NCI-H1417 treated with DMSO at 0.1 percent for 48 hours (cell line): ENCODE data around the gene SHISA5.
"Not testable (repeated sequence)": the region's sequence is repeated elsewhere in the genome, so short reads cannot be mapped to it uniquely, and the experiment has no call there.

Experiments
- DNase-seq: peaks from one replicate; lab custom pipeline; 2025; lab: John Stamatoyannopoulos, UW

Gene SHISA5

DNA sequence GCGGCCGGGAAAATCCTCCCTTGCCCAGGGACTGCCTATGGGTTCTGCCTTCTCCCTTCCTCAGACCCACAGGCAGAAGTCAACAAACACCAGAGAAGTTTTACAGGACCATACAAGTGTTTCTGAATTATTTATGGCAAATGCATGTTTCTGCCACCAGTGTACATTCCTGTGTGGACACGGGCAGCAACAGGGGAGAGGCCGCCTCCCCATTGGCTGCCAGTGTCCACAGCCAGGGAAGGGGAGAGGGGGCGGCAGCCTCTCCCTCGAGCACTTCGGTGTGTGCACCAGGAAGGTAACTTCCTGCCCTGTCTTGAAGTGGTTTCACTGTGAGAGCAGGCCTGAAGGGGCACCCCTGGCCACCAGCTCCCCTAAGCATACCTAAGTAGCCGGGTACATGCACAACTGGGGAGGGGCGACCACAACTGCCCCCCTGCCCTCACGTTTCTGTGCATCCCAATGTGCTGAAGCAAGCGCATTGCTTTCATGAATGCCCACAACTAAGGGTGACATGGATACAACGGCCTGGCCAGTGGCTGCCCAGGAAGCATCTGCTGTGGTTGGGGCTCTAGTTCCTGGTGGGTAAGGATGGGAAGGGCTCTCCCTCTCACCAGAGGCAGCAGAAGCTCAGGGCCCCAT is 14.8 kb upstream of the SHISA5 start:
- no peak for DNase-seq

GRCh38 chr3:48518069-48518468 is 14.1 kb upstream of the SHISA5 start:
- DNase-seq = no peak

DNA sequence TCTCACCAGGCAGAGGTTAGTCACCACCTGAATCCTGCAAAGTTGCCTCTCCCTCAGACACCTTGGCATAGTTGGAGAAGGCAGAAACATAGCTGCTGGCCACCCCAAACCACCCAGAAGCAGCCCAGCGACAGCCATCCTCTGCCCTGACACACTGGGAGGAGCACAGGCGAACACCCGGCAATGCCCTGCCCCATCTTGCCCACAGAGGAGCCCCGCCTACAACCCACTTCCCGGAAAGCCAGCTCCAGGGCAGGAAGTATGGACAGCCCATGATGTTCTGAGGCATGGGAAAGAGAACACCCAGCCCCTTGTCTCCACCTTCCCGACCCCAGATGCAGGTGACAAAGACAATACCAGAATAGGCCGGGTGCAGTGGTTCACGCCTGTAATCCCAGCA is 12.6 kb upstream of the SHISA5 start:
- DNase-seq = no peak

DNA sequence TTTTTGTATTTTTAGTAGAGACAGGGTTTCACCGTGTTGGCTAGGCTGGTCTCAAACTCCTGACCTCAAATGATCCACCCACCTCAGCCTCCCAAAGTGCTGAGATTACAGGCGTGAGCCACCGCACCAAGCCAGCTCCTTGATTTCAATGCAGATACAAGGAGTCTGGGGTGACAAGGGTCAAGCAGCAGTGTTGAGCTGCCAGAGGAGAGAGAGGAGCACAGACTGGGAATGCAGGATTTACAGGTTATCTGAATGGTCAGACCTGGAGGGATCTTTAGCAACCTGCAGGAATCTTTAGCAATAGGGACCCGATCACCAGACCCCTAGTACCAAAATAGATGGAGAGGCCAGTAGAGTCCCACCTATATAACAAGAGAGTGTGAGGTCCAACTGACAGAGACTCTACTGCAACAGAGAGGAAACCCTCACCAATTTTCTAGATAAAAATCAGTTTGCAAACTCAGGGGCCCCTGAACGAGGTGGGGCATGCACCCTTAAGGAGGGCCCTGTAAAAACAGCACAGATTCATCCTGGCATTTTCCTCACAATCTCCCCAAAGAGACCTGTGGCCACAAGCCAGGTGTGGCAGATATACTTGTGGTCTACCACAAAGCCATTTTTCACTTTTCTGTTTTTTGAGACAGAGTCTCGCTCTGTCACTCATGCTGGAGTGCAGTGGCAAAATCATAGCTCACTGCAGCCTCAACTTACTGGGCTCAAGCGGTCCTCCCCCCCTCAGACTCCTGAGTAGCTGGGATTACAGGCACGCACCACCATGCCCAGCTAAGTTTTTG is 10.7 kb upstream of the SHISA5 start:
- DNase-seq = no peak

DNA sequence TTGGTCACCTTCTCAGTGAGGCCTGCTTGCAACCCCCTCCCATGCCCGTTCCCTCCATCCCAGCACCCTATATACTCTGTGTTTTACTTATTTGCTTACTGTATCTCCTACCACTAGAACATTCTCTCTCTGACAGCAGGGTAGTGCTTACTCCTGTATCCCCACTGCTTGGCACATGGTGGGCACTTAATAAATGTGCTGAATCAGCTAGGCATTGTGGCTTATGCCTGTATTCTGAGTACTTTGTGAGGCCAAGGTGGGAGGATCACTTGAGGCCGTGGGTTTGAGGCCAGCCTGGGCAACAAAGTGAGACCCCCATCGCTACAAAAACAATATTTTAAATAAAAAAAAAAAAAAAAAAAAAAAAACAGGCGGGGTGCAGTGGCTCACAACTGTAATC is 7.6 kb upstream of the SHISA5 start:
- no peak for DNase-seq

- DNase-seq = no peak
Observed at GRCh38 chr3:48507256-48508061, 3.5 kb upstream of the SHISA5 start.

- DNase-seq = no peak
Observed at GRCh38 chr3:48505968-48506504, 2.1 kb upstream of the SHISA5 start.

DNA sequence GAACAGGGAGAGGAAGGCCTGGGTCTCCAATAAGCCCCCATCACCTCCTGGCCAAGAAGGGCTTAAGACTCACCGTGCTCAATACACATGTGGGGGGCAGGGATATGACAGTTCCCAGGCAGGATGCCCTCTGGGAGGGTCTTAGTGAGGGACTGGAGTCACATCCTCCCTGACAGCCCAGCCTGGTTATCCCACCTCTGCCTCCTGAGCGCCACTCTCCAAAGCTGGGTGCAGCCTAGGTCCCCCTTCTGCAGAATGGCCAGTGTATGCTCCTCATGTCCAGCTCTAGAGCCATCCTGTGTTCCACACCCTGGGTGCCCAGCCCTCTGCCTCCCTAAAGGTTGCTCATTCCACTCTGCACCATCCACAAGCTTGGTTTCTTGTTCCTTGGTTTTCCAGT is 1.2 kb upstream of the SHISA5 start:
- DNase-seq = no peak

GRCh38 chr3:48503401-48504050 is 448 bp downstream of the SHISA5 start:
- no peak for DNase-seq

DNA sequence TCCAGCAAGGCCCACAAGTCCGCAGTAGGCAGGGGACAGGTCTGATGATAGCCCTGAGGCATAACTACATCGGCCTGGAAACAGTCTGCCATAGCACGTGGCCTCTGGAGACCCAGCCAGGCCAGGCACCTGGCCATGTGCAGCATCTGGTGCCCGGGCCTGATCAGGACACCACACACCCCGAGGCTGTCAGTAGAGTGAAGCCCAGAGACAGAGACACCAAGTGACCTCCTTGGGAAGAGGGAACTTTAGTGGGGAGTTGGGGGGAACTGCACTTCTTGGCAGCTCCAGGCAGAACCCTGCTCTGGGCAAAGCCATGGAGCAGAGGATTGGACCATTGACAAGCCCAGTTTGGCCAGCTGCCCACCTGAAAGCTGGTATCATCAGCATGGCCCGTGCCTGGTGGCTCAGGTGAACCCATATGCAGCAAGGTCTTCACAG is 1.2 kb downstream of the SHISA5 start:
- DNase-seq = no peak

DNA sequence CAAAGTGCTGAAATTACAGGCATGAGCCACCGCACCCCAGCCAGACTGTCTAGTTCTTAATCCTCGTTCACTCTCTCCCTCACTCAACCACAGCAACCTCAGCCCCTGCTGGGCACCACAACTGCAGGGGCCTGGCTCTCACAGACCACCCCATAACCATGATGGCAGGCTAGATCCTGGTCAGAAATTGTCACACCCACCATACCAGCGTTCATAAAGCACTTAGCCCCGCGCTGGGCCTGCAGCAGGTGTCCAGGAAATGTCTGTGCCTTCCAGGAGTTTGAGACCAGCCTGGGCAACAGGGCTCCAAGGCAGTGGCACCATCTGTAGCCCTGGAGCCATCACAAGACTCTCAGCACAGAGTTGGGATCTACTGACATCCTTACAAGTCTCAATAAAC is 1.9 kb downstream of the SHISA5 start:
- DNase-seq = no peak

DNA sequence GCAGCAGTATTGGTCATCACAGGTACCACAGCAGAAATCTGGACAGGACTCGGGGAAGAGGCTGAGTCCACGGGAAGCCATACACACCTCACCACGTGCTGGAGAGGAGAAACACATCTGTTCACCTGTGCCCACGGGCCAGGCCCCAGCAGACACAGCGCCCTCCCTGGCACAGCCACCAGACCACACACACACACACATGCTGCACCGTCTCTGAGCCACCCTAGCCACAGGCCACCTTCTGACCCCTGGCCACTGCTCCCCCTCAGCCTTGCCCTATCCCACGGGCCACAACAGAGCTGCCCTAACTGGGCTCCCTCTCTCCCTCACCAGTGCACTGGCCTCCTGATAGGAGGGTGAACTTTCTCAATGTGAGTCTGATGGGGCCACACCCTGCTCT is 2.8 kb downstream of the SHISA5 start:
- no peak for DNase-seq

- no peak for DNase-seq
Observed at GRCh38 chr3:48500656-48501055, 3.3 kb downstream of the SHISA5 start.

GRCh38 chr3:48493203-48493501 is 10.8 kb downstream of the SHISA5 start:
- no peak for DNase-seq

- DNase-seq = no peak
Observed at GRCh38 chr3:48492461-48493202, 11.3 kb downstream of the SHISA5 start.

DNA sequence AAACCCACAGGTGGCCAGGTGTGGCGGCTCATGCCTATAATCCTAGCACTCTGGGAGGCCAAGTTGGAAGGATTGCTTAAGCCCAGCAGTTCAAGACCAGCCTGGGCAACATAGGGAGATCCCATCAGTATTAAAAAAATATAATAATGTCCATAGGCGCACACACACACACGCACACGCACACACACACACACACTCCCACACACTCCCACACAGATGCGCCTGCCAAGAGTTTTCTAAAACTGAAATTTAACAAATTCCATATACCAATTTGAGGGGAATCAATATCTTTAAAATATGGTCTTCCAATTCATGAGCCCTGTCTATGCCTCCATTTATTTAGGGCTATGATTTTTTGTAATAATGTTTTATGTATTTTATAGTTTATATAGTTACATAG is 17.0 kb downstream of the SHISA5 start:
- no peak for DNase-seq

- DNase-seq = not testable (repeated sequence)
Observed at GRCh38 chr3:48482822-48483221, 21.2 kb downstream of the SHISA5 start.

DNA sequence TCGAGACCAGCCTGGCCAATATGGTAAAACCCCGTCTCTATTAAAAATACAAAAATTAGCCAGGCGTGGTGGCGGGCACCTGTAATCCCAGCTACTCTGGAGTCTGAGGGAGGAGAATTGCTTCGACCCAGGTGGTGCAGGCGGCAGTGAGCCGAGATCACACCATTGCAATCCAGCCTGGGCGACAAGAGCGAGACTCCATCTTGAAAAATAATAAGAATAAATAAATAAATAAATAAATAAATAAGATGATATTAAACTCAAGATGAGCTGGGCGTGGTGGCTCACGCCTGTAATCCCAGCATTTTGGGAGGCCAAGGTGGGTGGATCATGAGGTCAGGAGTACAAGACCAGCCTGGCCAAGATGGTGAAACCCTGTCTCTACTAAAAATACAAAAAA is 23.1 kb downstream of the SHISA5 start:
- DNase-seq = not testable (repeated sequence)

GRCh38 chr3:48478626-48479555 is 25.1 kb downstream of the SHISA5 start:
- DNase-seq = no peak

GRCh38 chr3:48477959-48478520 is 25.9 kb downstream of the SHISA5 start:
- no peak for DNase-seq
